ENCODE measurements around the gene DKK3. TPM values are rescaled to one million over a fixed set of nuclear protein-coding genes. Genes with fewer than 3 reads are reported as not detected.

The DKK3 gene
- 10.7 to 15.7 TPM (median 13.4 TPM) in 5 replicates for total RNA-seq (2022; extraction: Qiagen RNA extraction; ENCODE audit: low read depth)

DNA sequence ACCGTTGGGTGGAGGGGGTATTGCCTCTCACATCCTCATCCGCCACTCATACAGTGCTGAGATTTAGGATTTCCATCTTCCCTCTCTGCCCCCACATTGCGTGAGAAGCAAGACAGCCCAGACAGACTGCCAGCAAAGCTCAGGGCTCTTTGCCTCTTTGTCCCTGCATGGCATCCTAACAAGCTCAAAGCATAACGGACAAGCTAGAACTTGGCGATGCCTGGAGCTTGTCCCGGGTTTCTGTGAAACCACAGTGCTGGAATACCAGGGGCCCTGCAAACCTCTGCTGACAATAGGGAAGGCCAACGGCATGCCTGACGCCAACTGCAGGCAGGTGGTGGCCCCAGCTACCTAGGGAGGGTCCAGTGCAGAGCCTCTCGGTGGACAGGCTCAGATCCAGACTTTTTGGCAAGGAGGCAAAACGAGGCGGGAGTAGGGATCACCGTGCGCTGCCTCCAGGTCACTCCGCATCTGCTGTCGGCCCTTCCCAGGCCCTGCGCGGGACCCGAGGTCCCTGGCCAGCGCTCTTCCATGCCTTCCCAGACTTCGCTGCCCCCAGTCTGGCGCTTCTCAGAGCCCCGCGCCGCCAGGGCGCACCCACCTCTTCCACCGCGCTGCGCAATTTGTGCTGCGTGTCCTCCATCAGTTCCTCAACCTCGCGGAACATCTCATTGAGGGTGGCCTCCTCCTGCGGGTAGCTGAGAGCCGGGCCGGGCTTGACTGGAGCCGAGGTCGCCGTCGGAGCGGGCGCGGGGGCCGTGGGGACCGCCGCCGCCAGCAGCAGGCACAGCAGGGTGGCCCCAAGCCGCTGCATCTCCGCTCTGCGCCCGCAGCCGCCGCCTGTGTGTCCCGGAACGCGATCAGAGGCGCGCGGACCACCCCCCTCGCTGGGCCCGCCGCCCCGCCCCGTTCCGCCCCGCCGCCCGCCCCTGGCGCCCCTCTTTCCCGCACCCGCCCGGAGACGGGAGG lies at the start of gene DKK3:
Gene DKK3, minus strand, starts transcription at position 858 of the 969 bp plus-strand sequence. Its CDS starts 44 bp downstream, at position 814.

Other genes starting within 250 kb of the DKK3 start
- 27.1 to 33.0 TPM (median 30.5 TPM) in 5 replicates for gene USP47, start 166.7 kb downstream of the DKK3 start, total RNA-seq (2022; extraction: Qiagen RNA extraction; ENCODE audit: low read depth)
- gene MICAL2, start 102.0 kb upstream of the DKK3 start, total RNA-seq (2022; extraction: Qiagen RNA extraction; ENCODE audit: low read depth) = 86.9 to 120 TPM (median 99.2 TPM) in 5 replicates